ENCODE measurements around the gene WDR73. TPM values are rescaled to one million over a fixed set of nuclear protein-coding genes. Genes with fewer than 3 reads are reported as not detected.

The WDR73 gene
- total and polyA plus RNA-seq, 10 of the 15 experiments (the other 5 are each of a cell fraction or from before 2014, with no cell fraction given) = 4.4 to 25.6 (median 16.3) TPM

DNA sequence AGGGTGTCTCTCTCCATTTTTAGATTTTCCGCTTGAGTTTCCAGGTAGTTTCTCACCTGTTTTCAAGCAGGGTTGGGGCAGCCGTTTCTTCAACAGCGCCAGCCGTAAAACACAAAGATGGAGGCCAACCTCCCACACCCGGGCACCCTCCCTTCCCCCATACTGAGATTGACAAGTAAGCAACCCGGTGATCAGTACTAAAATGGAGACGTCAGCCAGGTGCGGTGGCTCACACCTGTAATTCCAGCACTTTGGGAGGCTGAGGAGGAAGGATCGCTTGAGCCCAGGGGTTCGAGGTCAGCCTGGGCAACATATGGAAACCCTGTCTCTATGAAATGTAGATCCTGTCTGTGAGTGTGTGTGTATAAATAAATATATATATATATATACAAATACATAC, 54.2 kb downstream of the WDR73 start:
- Histone ChIP-seq H3K9me3 (replicated peaks; ENCODE audit: control insufficient read depth, insufficient read depth, low read length) (no peaks in the 10 kb centered on the region; the same call in 2 of the 3 replicates), H3K27ac (ENCODE audit: control insufficient read depth, insufficient read depth) (no peak overlapping the region), H3K4me1 (ENCODE audit: control insufficient read depth, insufficient read depth, low read length) (peaks cover 32% of the 10 kb centered on the region), H3K36me3 (ENCODE audit: control insufficient read depth in 2 of 2, insufficient read depth in 2 of 2, low read length in 1 of 2) (peaks cover 0 to 5% of the 10 kb centered on the region in 2 experiments; a peak in 1 of 4 replicates), H3K27me3 (replicated peaks in 1 of 2; ENCODE audit: control insufficient read depth in 2 of 2, insufficient read depth in 2 of 2, low read length in 1 of 2) (0 out of 4 replicates have a peak, but pooled peaks cover 0 to 2% of the 10 kb centered on the region in 2 experiments), H3K9ac (ENCODE audit: control insufficient read depth, insufficient read depth, low read length) (no peak overlapping the region), H3K4me2 (ENCODE audit: control insufficient read depth, insufficient read depth) (no peak overlapping the region), H3K79me2 (ENCODE audit: control insufficient read depth, insufficient read depth, low read length) (peaks cover 1% of the 10 kb centered on the region; the same call in 1 of the 2 replicates), H3K4me3 (no peak overlapping the region), H2AFZ (ENCODE audit: control insufficient read depth, low read depth, low read length) (no peak overlapping the region), H4K20me1 (ENCODE audit: control insufficient read depth, insufficient read depth) (no peaks in the 10 kb centered on the region)
- no TSS peak for BruUV-seq (replicated peaks)
- in situ Hi-C loops (cut with MboI) (no loop called here), intact Hi-C loops (cut with micrococcal nuclease; ENCODE audit: unreplicated experiment) (loop anchor here (2.0 to 5.0 kb wide), 3 partner anchors 33 to 152 kb away; partner anchors contain the start of gene WDR73)
- SMC1A ChIA-PET (ENCODE audit: uncharacterized antibody, unreplicated experiment) = interaction anchor here (0.6 to 2.4 kb wide), 6 partner anchors 31 to 443 kb away, joined by 3 to 15 read pairs (median 6); partner anchors contain the start of gene SEC11A
- 61% methylated on average over 10 of the region's 10 CpGs for WGBS (ENCODE audit: insufficient coverage, insufficient replicate concordance, low lambda C conversion rate, missing lambda C conversion rate)
- POLR2A ChIA-PET = no interaction called here
- CTCF ChIA-PET = interaction anchor here (0.8 to 5.3 kb wide), 15 partner anchors 13 to 445 kb away, joined by 3 to 52 read pairs (median 12); partner anchors contain the start of genes NMB, SEC11A and WDR73
- no peak for ATAC-seq
- RAD21 ChIA-PET (ENCODE audit: unreplicated experiment) = interaction anchor here (1.2 to 2.5 kb wide), 3 partner anchors 279 to 328 kb away, joined by 3 to 15 read pairs (median 12); no protein-coding TSS in a partner anchor
- DNase-seq (ENCODE audit: low read depth, low spot score) = no peak
- FAIRE-seq = no peak
- TF ChIP-seq SIN3A (IDR thresholded peaks at IDR 0.05; ENCODE audit: low read depth, low read length) = no peak
- TF ChIP-seq, protein P1, sequence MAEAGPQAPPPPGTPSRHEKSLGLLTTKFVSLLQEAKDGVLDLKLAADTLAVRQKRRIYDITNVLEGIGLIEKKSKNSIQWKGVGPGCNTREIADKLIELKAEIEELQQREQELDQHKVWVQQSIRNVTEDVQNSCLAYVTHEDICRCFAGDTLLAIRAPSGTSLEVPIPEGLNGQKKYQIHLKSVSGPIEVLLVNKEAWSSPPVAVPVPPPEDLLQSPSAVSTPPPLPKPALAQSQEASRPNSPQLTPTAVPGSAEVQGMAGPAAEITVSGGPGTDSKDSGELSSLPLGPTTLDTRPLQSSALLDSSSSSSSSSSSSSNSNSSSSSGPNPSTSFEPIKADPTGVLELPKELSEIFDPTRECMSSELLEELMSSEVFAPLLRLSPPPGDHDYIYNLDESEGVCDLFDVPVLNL (IDR thresholded peaks at IDR 0.05; ENCODE audit: low read depth, low read length) = no peak
- TF ChIP-seq POLR2A (IDR thresholded peaks at IDR 0.05; ENCODE audit: low read depth, low read length) = no peak
- TF ChIP-seq, protein P2, sequence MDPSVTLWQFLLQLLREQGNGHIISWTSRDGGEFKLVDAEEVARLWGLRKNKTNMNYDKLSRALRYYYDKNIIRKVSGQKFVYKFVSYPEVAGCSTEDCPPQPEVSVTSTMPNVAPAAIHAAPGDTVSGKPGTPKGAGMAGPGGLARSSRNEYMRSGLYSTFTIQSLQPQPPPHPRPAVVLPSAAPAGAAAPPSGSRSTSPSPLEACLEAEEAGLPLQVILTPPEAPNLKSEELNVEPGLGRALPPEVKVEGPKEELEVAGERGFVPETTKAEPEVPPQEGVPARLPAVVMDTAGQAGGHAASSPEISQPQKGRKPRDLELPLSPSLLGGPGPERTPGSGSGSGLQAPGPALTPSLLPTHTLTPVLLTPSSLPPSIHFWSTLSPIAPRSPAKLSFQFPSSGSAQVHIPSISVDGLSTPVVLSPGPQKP (IDR thresholded peaks at IDR 0.05; ENCODE audit: low read depth, low read length) = no peak
- TF ChIP-seq, protein P3, sequence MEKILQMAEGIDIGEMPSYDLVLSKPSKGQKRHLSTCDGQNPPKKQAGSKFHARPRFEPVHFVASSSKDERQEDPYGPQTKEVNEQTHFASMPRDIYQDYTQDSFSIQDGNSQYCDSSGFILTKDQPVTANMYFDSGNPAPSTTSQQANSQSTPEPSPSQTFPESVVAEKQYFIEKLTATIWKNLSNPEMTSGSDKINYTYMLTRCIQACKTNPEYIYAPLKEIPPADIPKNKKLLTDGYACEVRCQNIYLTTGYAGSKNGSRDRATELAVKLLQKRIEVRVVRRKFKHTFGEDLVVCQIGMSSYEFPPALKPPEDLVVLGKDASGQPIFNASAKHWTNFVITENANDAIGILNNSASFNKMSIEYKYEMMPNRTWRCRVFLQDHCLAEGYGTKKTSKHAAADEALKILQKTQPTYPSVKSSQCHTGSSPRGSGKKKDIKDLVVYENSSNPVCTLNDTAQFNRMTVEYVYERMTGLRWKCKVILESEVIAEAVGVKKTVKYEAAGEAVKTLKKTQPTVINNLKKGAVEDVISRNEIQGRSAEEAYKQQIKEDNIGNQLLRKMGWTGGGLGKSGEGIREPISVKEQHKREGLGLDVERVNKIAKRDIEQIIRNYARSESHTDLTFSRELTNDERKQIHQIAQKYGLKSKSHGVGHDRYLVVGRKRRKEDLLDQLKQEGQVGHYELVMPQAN (conservative IDR thresholded peaks at IDR 0.05) = no peak
- no peak for TF ChIP-seq CHD4 (IDR thresholded peaks at IDR 0.05)
- no peak for TF ChIP-seq SP1 (IDR thresholded peaks at IDR 0.05; ENCODE audit: low read depth, low read length)
- TF ChIP-seq, protein P4, sequence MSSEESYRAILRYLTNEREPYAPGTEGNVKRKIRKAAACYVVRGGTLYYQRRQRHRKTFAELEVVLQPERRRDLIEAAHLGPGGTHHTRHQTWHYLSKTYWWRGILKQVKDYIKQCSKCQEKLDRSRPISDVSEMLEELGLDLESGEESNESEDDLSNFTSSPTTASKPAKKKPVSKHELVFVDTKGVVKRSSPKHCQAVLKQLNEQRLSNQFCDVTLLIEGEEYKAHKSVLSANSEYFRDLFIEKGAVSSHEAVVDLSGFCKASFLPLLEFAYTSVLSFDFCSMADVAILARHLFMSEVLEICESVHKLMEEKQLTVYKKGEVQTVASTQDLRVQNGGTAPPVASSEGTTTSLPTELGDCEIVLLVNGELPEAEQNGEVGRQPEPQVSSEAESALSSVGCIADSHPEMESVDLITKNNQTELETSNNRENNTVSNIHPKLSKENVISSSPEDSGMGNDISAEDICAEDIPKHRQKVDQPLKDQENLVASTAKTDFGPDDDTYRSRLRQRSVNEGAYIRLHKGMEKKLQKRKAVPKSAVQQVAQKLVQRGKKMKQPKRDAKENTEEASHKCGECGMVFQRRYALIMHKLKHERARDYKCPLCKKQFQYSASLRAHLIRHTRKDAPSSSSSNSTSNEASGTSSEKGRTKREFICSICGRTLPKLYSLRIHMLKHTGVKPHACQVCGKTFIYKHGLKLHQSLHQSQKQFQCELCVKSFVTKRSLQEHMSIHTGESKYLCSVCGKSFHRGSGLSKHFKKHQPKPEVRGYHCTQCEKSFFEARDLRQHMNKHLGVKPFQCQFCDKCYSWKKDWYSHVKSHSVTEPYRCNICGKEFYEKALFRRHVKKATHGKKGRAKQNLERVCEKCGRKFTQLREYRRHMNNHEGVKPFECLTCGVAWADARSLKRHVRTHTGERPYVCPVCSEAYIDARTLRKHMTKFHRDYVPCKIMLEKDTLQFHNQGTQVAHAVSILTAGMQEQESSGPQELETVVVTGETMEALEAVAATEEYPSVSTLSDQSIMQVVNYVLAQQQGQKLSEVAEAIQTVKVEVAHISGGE (CRISPR knock-in tag; IDR thresholded peaks at IDR 0.05) = no peak
- TF ChIP-seq, protein P5, sequence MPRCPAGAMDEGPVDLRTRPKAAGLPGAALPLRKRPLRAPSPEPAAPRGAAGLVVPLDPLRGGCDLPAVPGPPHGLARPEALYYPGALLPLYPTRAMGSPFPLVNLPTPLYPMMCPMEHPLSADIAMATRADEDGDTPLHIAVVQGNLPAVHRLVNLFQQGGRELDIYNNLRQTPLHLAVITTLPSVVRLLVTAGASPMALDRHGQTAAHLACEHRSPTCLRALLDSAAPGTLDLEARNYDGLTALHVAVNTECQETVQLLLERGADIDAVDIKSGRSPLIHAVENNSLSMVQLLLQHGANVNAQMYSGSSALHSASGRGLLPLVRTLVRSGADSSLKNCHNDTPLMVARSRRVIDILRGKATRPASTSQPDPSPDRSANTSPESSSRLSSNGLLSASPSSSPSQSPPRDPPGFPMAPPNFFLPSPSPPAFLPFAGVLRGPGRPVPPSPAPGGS (IDR thresholded peaks at IDR 0.05; ENCODE audit: borderline replicate concordance, insufficient read depth, low read depth, low read length, poor library complexity, severe bottlenecking) = no peak
- TF ChIP-seq EZH2 (IDR thresholded peaks at IDR 0.05; ENCODE audit: borderline replicate concordance, control insufficient read depth, low read depth, low read length) = no peak
- TF ChIP-seq, protein P6, sequence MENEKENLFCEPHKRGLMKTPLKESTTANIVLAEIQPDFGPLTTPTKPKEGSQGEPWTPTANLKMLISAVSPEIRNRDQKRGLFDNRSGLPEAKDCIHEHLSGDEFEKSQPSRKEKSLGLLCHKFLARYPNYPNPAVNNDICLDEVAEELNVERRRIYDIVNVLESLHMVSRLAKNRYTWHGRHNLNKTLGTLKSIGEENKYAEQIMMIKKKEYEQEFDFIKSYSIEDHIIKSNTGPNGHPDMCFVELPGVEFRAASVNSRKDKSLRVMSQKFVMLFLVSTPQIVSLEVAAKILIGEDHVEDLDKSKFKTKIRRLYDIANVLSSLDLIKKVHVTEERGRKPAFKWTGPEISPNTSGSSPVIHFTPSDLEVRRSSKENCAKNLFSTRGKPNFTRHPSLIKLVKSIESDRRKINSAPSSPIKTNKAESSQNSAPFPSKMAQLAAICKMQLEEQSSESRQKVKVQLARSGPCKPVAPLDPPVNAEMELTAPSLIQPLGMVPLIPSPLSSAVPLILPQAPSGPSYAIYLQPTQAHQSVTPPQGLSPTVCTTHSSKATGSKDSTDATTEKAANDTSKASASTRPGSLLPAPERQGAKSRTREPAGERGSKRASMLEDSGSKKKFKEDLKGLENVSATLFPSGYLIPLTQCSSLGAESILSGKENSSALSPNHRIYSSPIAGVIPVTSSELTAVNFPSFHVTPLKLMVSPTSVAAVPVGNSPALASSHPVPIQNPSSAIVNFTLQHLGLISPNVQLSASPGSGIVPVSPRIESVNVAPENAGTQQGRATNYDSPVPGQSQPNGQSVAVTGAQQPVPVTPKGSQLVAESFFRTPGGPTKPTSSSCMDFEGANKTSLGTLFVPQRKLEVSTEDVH (IDR thresholded peaks at IDR 0.05; ENCODE audit: low read depth, partially characterized antibody) = no peak
